ENCODE results near the gene FBRSL1. TPM values are rescaled to one million over a fixed set of nuclear protein-coding genes. Genes with fewer than 3 reads are reported as not detected.

FBRSL1 gene
- total RNA-seq, 1 experiment from 2014 or later: 45.3 TPM

GRCh38 chr12:132495165-132495544, 5.2 kb downstream of the FBRSL1 start:
- Histone ChIP-seq H3K4me3 (ENCODE audit: low read length) (no peak overlapping the region), H3K9ac (ENCODE audit: low read length) (no peak overlapping the region), H3K9me3 (ENCODE audit: low read length) (no peaks in the 10 kb centered on the region), H3F3A (ENCODE audit: low read length, unreplicated experiment) (no peaks in the 10 kb centered on the region), H3K79me2 (ENCODE audit: low read length) (peaks cover 96% of the 10 kb centered on the region), H3K36me3 (ENCODE audit: low read depth, low read length) (no peaks in the 10 kb centered on the region), H3K4me1 (ENCODE audit: insufficient read depth, low read length) (peaks cover 31% of the 10 kb centered on the region), H3K9me2 (replicated peaks; ENCODE audit: low read length) (no peaks in the 10 kb centered on the region), H3K27ac (ENCODE audit: low read length) (no peak overlapping the region), H2AFZ (ENCODE audit: low read length) (no peak overlapping the region), H3K27me3 (ENCODE audit: low read length) (no peaks in the 10 kb centered on the region), H3K4me2 (ENCODE audit: low read length) (no peak overlapping the region), H4K20me1 (ENCODE audit: low read length) (peaks cover 91% of the 10 kb centered on the region)
- intact Hi-C loops (cut with micrococcal nuclease): no loop called here
- POLR2A ChIA-PET (ENCODE audit: unreplicated experiment): no interaction called here
- no TSS peak for BruUV-seq (replicated peaks)
- DNase-seq (no peak), ATAC-seq (no peak)
- CTCF ChIA-PET: no interaction called here
- TF ChIP-seq EZH2 (IDR thresholded peaks at IDR 0.05; ENCODE audit: low read length, unreplicated experiment) (no peak), EZH2phosphoT487 (IDR thresholded peaks at IDR 0.05; ENCODE audit: borderline replicate concordance, low read length) (no peak), CTCF (conservative IDR thresholded peaks at IDR 0.05; ENCODE audit: low read depth, low read length) (no peak)

- intact Hi-C loops (cut with micrococcal nuclease): no loop called here
- CTCF ChIA-PET: no interaction called here
Observed at GRCh38 chr12:132495629-132496357, 5.8 kb downstream of the FBRSL1 start.

More at GRCh38 chr12:132495629-132496357, 5.8 kb downstream of the FBRSL1 start:
- H3K27me3 ChIP-seq (ENCODE audit: low read length): no peaks in the 10 kb centered on the region
- no peak overlapping the region for H3K4me3 ChIP-seq (ENCODE audit: low read length)
- no peaks in the 10 kb centered on the region for H3K9me3 ChIP-seq (ENCODE audit: low read length)
- no peak for ATAC-seq
- H4K20me1 ChIP-seq (ENCODE audit: low read length): peaks cover 95% of the 10 kb centered on the region
- no peaks in the 10 kb centered on the region for H3K36me3 ChIP-seq (ENCODE audit: low read depth, low read length)
- no peak overlapping the region for H2AFZ ChIP-seq (ENCODE audit: low read length)
- H3F3A ChIP-seq (ENCODE audit: low read length, unreplicated experiment): no peaks in the 10 kb centered on the region
- no peak overlapping the region for H3K4me2 ChIP-seq (ENCODE audit: low read length)
- no peaks in the 10 kb centered on the region for H3K9me2 ChIP-seq (replicated peaks; ENCODE audit: low read length)
- H3K79me2 ChIP-seq (ENCODE audit: low read length): peaks cover 100% of the 10 kb centered on the region
- no peak overlapping the region for H3K9ac ChIP-seq (ENCODE audit: low read length)
- TF ChIP-seq EZH2 (IDR thresholded peaks at IDR 0.05; ENCODE audit: low read length, unreplicated experiment): no peak
- no peak for TF ChIP-seq EZH2phosphoT487 (IDR thresholded peaks at IDR 0.05; ENCODE audit: borderline replicate concordance, low read length)
- no peak for TF ChIP-seq CTCF (conservative IDR thresholded peaks at IDR 0.05; ENCODE audit: low read depth, low read length)
- H3K4me1 ChIP-seq (ENCODE audit: insufficient read depth, low read length): peaks cover 31% of the 10 kb centered on the region
- no TSS peak for BruUV-seq (replicated peaks)
- POLR2A ChIA-PET (ENCODE audit: unreplicated experiment): no interaction called here
- H3K27ac ChIP-seq (ENCODE audit: low read length): no peak overlapping the region
- DNase-seq: no peak

Measured in PC-3 (cell line).